H1 (cell line): ENCODE results near the gene CNST. TPM values are rescaled to one million over a fixed set of nuclear protein-coding genes. Genes with fewer than 3 reads are reported as not detected.

Experiments used
- CTCF ChIA-PET: fragments of 300-600 bp; sonication (Branson Sonifier 250); formaldehyde crosslinking; loops from one replicate; lab custom pipeline; 2021; ENCODE audit not compliant: partially characterized antibody; lab: Charles Lee
- POLR2A ChIA-PET: fragments of 300-600 bp; sonication (Branson Sonifier 250); formaldehyde crosslinking; loops from one replicate; lab custom pipeline; 2021; ENCODE audit warnings: inconsistent platforms; ENCODE audit not compliant: partially characterized antibody; lab: Charles Lee
- DNase-seq, 2 experiments: peaks; one replicate each; pipeline versions ENCODE4 v3.0.0 to v3.0.0-alpha.2; 2010 to 2022; ENCODE audit warnings: low spot score in 2 of 2, low read depth in 1 of 2, mixed read lengths in 1 of 2
- FAIRE-seq: peaks from 2 replicates; lab custom pipeline; 2011; peaks lifted over from hg19 to GRCh38; lab: Jason Lieb, UNC
- H2AFZ ChIP-seq: 2 replicates; pipeline ENCODE4 v1.8.1; 2012; ENCODE audit warnings: low read length, inconsistent platforms
- H2AK5ac ChIP-seq: 2 replicates; pipeline ENCODE4 v1.6.1; 2013; ENCODE audit warnings: low read depth, low read length
- H2BK120ac ChIP-seq: replicated peaks from 2 replicates; pipeline ENCODE3; 2013; ENCODE audit warnings: low read depth, low read length, inconsistent platforms
- H2BK12ac ChIP-seq: 2 replicates; pipeline ENCODE4 v1.6.1; 2013; ENCODE audit warnings: low read depth, low read length
- H2BK15ac ChIP-seq: 2 replicates; pipeline ENCODE4 v1.6.1; 2013; ENCODE audit warnings: low read length
- H2BK20ac ChIP-seq: 2 replicates; pipeline ENCODE4 v1.6.1; 2013; ENCODE audit warnings: low read length
- H2BK5ac ChIP-seq: 2 replicates; pipeline ENCODE4 v1.6.1; 2013; ENCODE audit warnings: low read depth, low read length
- H3K14ac ChIP-seq: 2 replicates; pipeline ENCODE4 v1.6.1; 2013; ENCODE audit warnings: inconsistent platforms; ENCODE audit not compliant: insufficient read length
- H3K18ac ChIP-seq: 2 replicates; pipeline ENCODE4 v1.6.1; 2013; ENCODE audit warnings: low read length; ENCODE audit errors: extremely low read depth
- H3K23ac ChIP-seq: 2 replicates; pipeline ENCODE4 v1.6.1; 2013; ENCODE audit warnings: inconsistent platforms; ENCODE audit not compliant: insufficient read length
- H3K23me2 ChIP-seq: 2 replicates; pipeline ENCODE4 v1.6.1; 2013; ENCODE audit warnings: low read depth, low read length
- H3K27ac ChIP-seq: 2 replicates; pipeline ENCODE4 v1.6.1; 2011; ENCODE audit warnings: low read depth, low read length, inconsistent platforms
- H3K27me3 ChIP-seq, 4 experiments: replicated peaks in 1 of 4; 1 replicate in 1 of 4; 2 replicates in 3 of 4; pipeline versions ENCODE4 v1.6.1 to v1.8.1; 2011 to 2013; ENCODE audit warnings: low read length in 3 of 4, mild to moderate bottlenecking in 3 of 4, inconsistent platforms in 2 of 4, mixed read lengths in 2 of 4, moderate library complexity in 1 of 4; ENCODE audit not compliant: control insufficient read depth in 3 of 4, insufficient read depth in 3 of 4; ENCODE audit errors: extremely low read depth in 1 of 4
- H3K36me3 ChIP-seq, 4 experiments: 2 replicates each; pipeline versions ENCODE4 v1.6.1 to v1.8.1; 2011 to 2013; ENCODE audit warnings: mild to moderate bottlenecking in 4 of 4, low read length in 3 of 4, moderate library complexity in 2 of 4, control low read depth in 1 of 4, inconsistent platforms in 1 of 4; ENCODE audit not compliant: insufficient read depth in 4 of 4, control insufficient read depth in 2 of 4
- H3K4ac ChIP-seq: replicated peaks from 2 replicates; pipeline ENCODE3; 2013; ENCODE audit warnings: low read length, low read depth, mixed read lengths, inconsistent platforms; ENCODE audit not compliant: insufficient read length
- H3K4me1 ChIP-seq, 4 experiments: replicated peaks in 1 of 4; 1 replicate in 1 of 4; 2 replicates in 3 of 4; pipeline versions ENCODE4 v1.6.1 to v1.8.1; 2011 to 2013; ENCODE audit warnings: low read length in 3 of 4, inconsistent platforms in 2 of 4, mixed read lengths in 1 of 4; ENCODE audit not compliant: insufficient read depth in 4 of 4, control insufficient read depth in 3 of 4
- H3K4me2 ChIP-seq, 2 experiments: 2 replicates each; pipeline versions ENCODE4 v1.6.1 to v1.8.1; 2011 to 2013; ENCODE audit warnings: low read depth in 2 of 2, low read length in 2 of 2, control low read depth in 1 of 2, inconsistent platforms in 1 of 2, mild to moderate bottlenecking in 1 of 2; ENCODE audit not compliant: insufficient read depth in 1 of 2
- H3K4me3 ChIP-seq, 4 experiments: fragments of 200-600, 300-600 bp in 1 of 4; sonication (generic), shearing (Covaris generic), sonication (Bioruptor Twin) in 1 of 4; 2 replicates each; pipeline versions ENCODE4 v1.5.1 to v1.8.1; 2011 to 2016; ENCODE audit warnings: low read length in 4 of 4, low read depth in 3 of 4, control low read depth in 2 of 4, inconsistent platforms in 2 of 4, mild to moderate bottlenecking in 2 of 4, mixed read lengths in 1 of 4, moderate library complexity in 1 of 4; ENCODE audit not compliant: insufficient read depth in 2 of 4; ENCODE audit errors: extremely low read depth in 1 of 4
- H3K56ac ChIP-seq: replicated peaks from 2 replicates; pipeline ENCODE3; 2013; ENCODE audit warnings: low read depth, mild to moderate bottlenecking, mixed read lengths, low read length, inconsistent platforms; ENCODE audit not compliant: insufficient read length
- H3K79me1 ChIP-seq: 2 replicates; pipeline ENCODE4 v1.6.1; 2013; ENCODE audit warnings: low read depth, low read length, control low read depth
- H3K79me2 ChIP-seq, 2 experiments: 2 replicates each; pipeline versions ENCODE4 v1.6.1 to v1.8.1; 2012 to 2013; ENCODE audit warnings: low read length in 2 of 2, mild to moderate bottlenecking in 2 of 2, inconsistent platforms in 1 of 2; ENCODE audit not compliant: insufficient read depth in 2 of 2, control insufficient read depth in 1 of 2
- H3K9ac ChIP-seq, 4 experiments: replicated peaks in 1 of 4; 1 replicate in 1 of 4; 2 replicates in 3 of 4; pipeline versions ENCODE4 v1.6.1 to v1.8.1; 2011 to 2013; ENCODE audit warnings: low read depth in 3 of 4, low read length in 3 of 4, control low read depth in 2 of 4, mild to moderate bottlenecking in 2 of 4, moderate library complexity in 2 of 4, inconsistent platforms in 1 of 4; ENCODE audit errors: extremely low read depth in 1 of 4
- H3K9me3 ChIP-seq, 2 experiments: 2 replicates each; pipeline versions ENCODE4 v1.6.1 to v1.8.1; 2012 to 2013; ENCODE audit warnings: mild to moderate bottlenecking in 2 of 2, moderate library complexity in 2 of 2, control low read depth in 1 of 2, inconsistent platforms in 1 of 2, low read depth in 1 of 2, low read length in 1 of 2, mixed read lengths in 1 of 2; ENCODE audit not compliant: insufficient read depth in 2 of 2
- H4K20me1 ChIP-seq, 2 experiments: replicated peaks in 1 of 2; 2 replicates each; pipeline versions ENCODE3 to v1.8.1; 2011 to 2013; ENCODE audit warnings: inconsistent platforms in 2 of 2, low read length in 2 of 2, mild to moderate bottlenecking in 1 of 2; ENCODE audit not compliant: insufficient read depth in 2 of 2, control insufficient read depth in 1 of 2
- H4K5ac ChIP-seq: 2 replicates; pipeline ENCODE4 v1.6.1; 2013; ENCODE audit warnings: low read length, low read depth, mixed read lengths, inconsistent platforms; ENCODE audit not compliant: insufficient read length
- H4K8ac ChIP-seq: 2 replicates; pipeline ENCODE4 v1.8.0; 2013; ENCODE audit warnings: mild to moderate bottlenecking, moderate library complexity, low read length, inconsistent platforms; ENCODE audit not compliant: insufficient read depth; ENCODE audit errors: extremely low read depth
- H4K91ac ChIP-seq: replicated peaks from 2 replicates; pipeline ENCODE3; 2013; ENCODE audit warnings: low read length, mixed read lengths, inconsistent platforms; ENCODE audit not compliant: insufficient read length
- CBX8 ChIP-seq: fragments of 300-800, 300-1000 bp; sonication (generic); IDR thresholded peaks from 2 replicates; pipeline ENCODE4 v1.7.1; 2016; ENCODE audit warnings: low read depth, low read length, borderline replicate concordance
- EGR1 ChIP-seq: IDR thresholded peaks from 2 replicates; pipeline ENCODE4 v1.6.1; 2011; ENCODE audit warnings: low read depth, low read length, borderline replicate concordance
- EP300 ChIP-seq, 2 experiments: IDR thresholded peaks; 1 replicate in 1 of 2; 2 replicates in 1 of 2; pipeline ENCODE4 v1.6.1; 2011 to 2012; ENCODE audit warnings: low read depth in 2 of 2, low read length in 2 of 2, mild to moderate bottlenecking in 2 of 2, borderline replicate concordance in 1 of 2, inconsistent platforms in 1 of 2, moderate library complexity in 1 of 2
- EZH2 ChIP-seq: fragments of 200-600 bp; sonication (generic); IDR thresholded peaks from 2 replicates; pipeline ENCODE4 v1.7.1; 2012; ENCODE audit warnings: low read depth, mild to moderate bottlenecking, moderate library complexity, low read length, inconsistent platforms; ENCODE audit not compliant: severe bottlenecking
- FOSL1 ChIP-seq: IDR thresholded peaks from 2 replicates; pipeline ENCODE4 v1.6.1; 2011; ENCODE audit warnings: mild to moderate bottlenecking, low read depth, low read length, moderate library complexity; ENCODE audit not compliant: insufficient read depth
- HDAC6 ChIP-seq: IDR thresholded peaks from one replicate; pipeline ENCODE4 v1.7.1; 2012; ENCODE audit warnings: low read depth, mild to moderate bottlenecking, inconsistent platforms, low read length, moderate library complexity
- ZNF274 ChIP-seq: IDR thresholded peaks from 2 replicates; pipeline ENCODE4 v1.7.0; 2012; ENCODE audit warnings: low read length, borderline replicate concordance; ENCODE audit errors: extremely low read depth
- WGBS, 2 experiments: shearing (Covaris generic) in 1 of 2; methylation state at CpG; one replicate each; pipeline versions ENCODE4 v1.1.6 to v1.1.7; 2013 to 2015; ENCODE audit warnings: low lambda C conversion rate in 2 of 2, mixed read lengths in 2 of 2, inconsistent platforms in 1 of 2, low coverage in 1 of 2, missing lambda C conversion rate in 1 of 2; ENCODE audit not compliant: insufficient replicate concordance in 2 of 2, insufficient coverage in 1 of 2, insufficient read length in 1 of 2; ENCODE audit errors: extremely low coverage in 1 of 2, missing lambda C conversion rate in 1 of 2; 5-methylcytosine and 5-hydroxymethylcytosine counted together
- polyA plus RNA-seq, 7 experiments: library from polyadenylated mRNA; depleted of rRNA in 3 of 7; stranded (reverse) in 5 of 7; unstranded in 2 of 7; fragments of >200 nt in 5 of 7; fragments of 200-250 nt in 2 of 7; gene quantifications; 1 replicate in 5 of 7; 2 replicates in 1 of 7; 4 replicates in 1 of 7; pipeline versions ENCODE4 v1.2.1 to v1.2.3, GENCODE V29; 2011 to 2013; ENCODE audit warnings: missing spikeins in 2 of 7, mixed read lengths in 2 of 7
- total RNA-seq: library from RNA; stranded (reverse); fragmentation: NEBNext Ultra II Directional; extraction: Animal tissue kit (Norgen Biotek cat#: 25700); gene quantifications from 2 replicates; pipeline ENCODE4 v1.2.1, GENCODE V29; 2021

Gene CNST
- total and polyA plus RNA-seq, 2 of the 8 experiments (the other 6 are each of a cell fraction or from before 2014, with no cell fraction given): 5.3 to 21.3 TPM

- H3K9me3 ChIP-seq: no peaks in the 10 kb centered on the region
- no peak overlapping the region for H2BK15ac ChIP-seq
- no peak overlapping the region for H2BK5ac ChIP-seq
- H3K9ac ChIP-seq: no peak overlapping the region
- H2AK5ac ChIP-seq: no peak overlapping the region
- no peaks in the 10 kb centered on the region for H3K4me1 ChIP-seq
- no peak overlapping the region for H3K4me2 ChIP-seq
- no peak overlapping the region for H3K14ac ChIP-seq
- H4K8ac ChIP-seq: no peak overlapping the region
- H3K18ac ChIP-seq: no peak overlapping the region
- no peak overlapping the region for H2BK120ac ChIP-seq
- H3K4ac ChIP-seq: no peak overlapping the region
- no peak overlapping the region for H2BK20ac ChIP-seq
- H3K23ac ChIP-seq: no peak overlapping the region
- 90% methylated on average over 6 of the region's 6 CpGs; no CpG with 5 or more reads in 1 of the 2 experiments for WGBS, 2 experiments
- no peaks in the 10 kb centered on the region for H3K36me3 ChIP-seq
- CTCF ChIA-PET: interaction anchor here (0.6 to 1.8 kb wide), 3 partner anchors 13 to 42 kb away, joined by 3 to 6 read pairs (median 3); no protein-coding TSS in a partner anchor
- no peak overlapping the region for H2BK12ac ChIP-seq
- TF ChIP-seq EGR1 (no peak), EZH2 (no peak), CBX8 (no peak), EP300 (IDR thresholded peaks at IDR 0.05; ENCODE audit: borderline replicate concordance in 1 of 2, low read depth in 2 of 2, low read length in 2 of 2) (no peak), HDAC6 (no peak), ZNF274 (no peak), FOSL1 (no peak)
- TF ChIP-seq, all 59 proteins: peak for 0
- POLR2A ChIA-PET: no interaction called here
- FAIRE-seq (no peak), DNase-seq (no peak)
- no peak overlapping the region for H4K91ac ChIP-seq
- H3K27me3 ChIP-seq: no peaks in the 10 kb centered on the region
- no peak overlapping the region for H3K27ac ChIP-seq
- peaks cover 0 to 52% of the 10 kb centered on the region in 2 experiments; a peak in 2 of 4 replicates for H3K79me2 ChIP-seq
- no peak overlapping the region for H2AFZ ChIP-seq
- no peak overlapping the region for H3K56ac ChIP-seq
- H3K79me1 ChIP-seq: no peaks in the 10 kb centered on the region
- H4K5ac ChIP-seq: no peak overlapping the region
- H3K4me3 ChIP-seq: no peak overlapping the region
- H3K23me2 ChIP-seq: no peaks in the 10 kb centered on the region
- peaks cover 0 to 5% of the 10 kb centered on the region in 2 experiments for H4K20me1 ChIP-seq
These were observed 7.2 kb downstream of the CNST start for GRCh38 chr1:246573491-246573890.
